GM12878 (cell line): ENCODE results near the gene PPP2R5C. TPM values are rescaled to one million over a fixed set of nuclear protein-coding genes. Genes with fewer than 3 reads are reported as not detected.

Experiments used
- ATAC-seq: fragments of 200-7000 bp; cut with Tn5 transposase; 3 replicates; pipeline ENCODE4 v1.9.1; 2020; ENCODE audit warnings: mild to moderate bottlenecking, moderate library complexity
- BruUV-seq: library from RNA; stranded (reverse); fragments of 400-500 nt; replicated peaks from 2 replicates; lab custom pipeline; 2021; lab: Mats Ljungman, UMichigan
- CTCF ChIA-PET: fragments of 300-600 bp; sonication (Branson Sonifier 250); formaldehyde crosslinking; extraction: SDS; loops from one replicate; lab custom pipeline; 2021; ENCODE audit warnings: inconsistent platforms; lab: Yijun Ruan, JAX
- POLR2A ChIA-PET: fragments of 350-600 bp; formaldehyde crosslinking; extraction: SDS; loops from one replicate; lab custom pipeline; 2021; ENCODE audit warnings: inconsistent platforms; lab: Charles Lee
- RAD21 ChIA-PET: fragments of 300-600 bp; sonication (Branson Sonifier 250); formaldehyde crosslinking; loops from one replicate; lab custom pipeline; 2023; ENCODE audit warnings: antibody characterized with exemption; ENCODE audit not compliant: unreplicated experiment; lab: Charles Lee
- SMC1A ChIA-PET: fragments of 300-600 bp; sonication (Branson Sonifier 250); formaldehyde crosslinking; loops from one replicate; lab custom pipeline; 2023; ENCODE audit not compliant: unreplicated experiment, uncharacterized antibody; lab: Charles Lee
- DNase-seq: peaks from one replicate; pipeline ENCODE4 v3.0.0-alpha.2; 2011; ENCODE audit warnings: low read depth, low spot score
- FAIRE-seq: peaks from 3 replicates; lab custom pipeline; 2011; peaks lifted over from hg19 to GRCh38; lab: Jason Lieb, UNC
- H2AFZ ChIP-seq: 2 replicates; pipeline ENCODE4 v1.6.0; 2011; ENCODE audit warnings: low read depth, low read length, control low read depth; ENCODE audit not compliant: control insufficient read depth
- H3K27ac ChIP-seq: 2 replicates; pipeline ENCODE4 v1.5.1; 2011; ENCODE audit warnings: control low read depth; ENCODE audit not compliant: control insufficient read depth, insufficient read depth
- H3K27me3 ChIP-seq, 2 experiments: replicated peaks in 1 of 2; 2 replicates each; pipeline versions ENCODE4 v1.6.0 to v1.6.1; 2011; ENCODE audit warnings: low read length in 1 of 2; ENCODE audit not compliant: control insufficient read depth in 2 of 2, insufficient read depth in 2 of 2
- H3K36me3 ChIP-seq, 2 experiments: 2 replicates each; pipeline ENCODE4 v1.5.1; 2011; ENCODE audit warnings: low read length in 1 of 2; ENCODE audit not compliant: control insufficient read depth in 2 of 2, insufficient read depth in 2 of 2
- H3K4me1 ChIP-seq: 2 replicates; pipeline ENCODE4 v1.6.1; 2011; ENCODE audit warnings: mild to moderate bottlenecking, low read length, moderate library complexity, mixed read lengths; ENCODE audit not compliant: control insufficient read depth, insufficient read depth
- H3K4me2 ChIP-seq: 2 replicates; pipeline ENCODE4 v1.6.0; 2011; ENCODE audit warnings: control low read depth; ENCODE audit not compliant: control insufficient read depth, insufficient read depth
- H3K4me3 ChIP-seq: fragments of 200-600 bp; sonication (generic); 2 replicates; pipeline ENCODE4 v1.5.1; 2016
- H3K79me2 ChIP-seq: 2 replicates; pipeline ENCODE4 v1.6.0; 2011; ENCODE audit warnings: low read length; ENCODE audit not compliant: control insufficient read depth, insufficient read depth
- H3K9ac ChIP-seq: 2 replicates; pipeline ENCODE4 v1.8.0; 2011; ENCODE audit warnings: low read length, control low read depth, mixed read lengths; ENCODE audit not compliant: control insufficient read depth, insufficient read depth
- H3K9me3 ChIP-seq: replicated peaks from 3 replicates; pipeline ENCODE4 v1.5.1; 2011; ENCODE audit warnings: mild to moderate bottlenecking, low read length; ENCODE audit not compliant: control insufficient read depth, insufficient read depth
- H4K20me1 ChIP-seq: 2 replicates; pipeline ENCODE4 v1.6.0; 2011; ENCODE audit not compliant: control insufficient read depth, insufficient read depth
- ATF3 ChIP-seq: IDR thresholded peaks from 2 replicates; pipeline ENCODE4 v1.6.1; 2011; ENCODE audit warnings: low read depth, mild to moderate bottlenecking, low read length, moderate library complexity, borderline replicate concordance; ENCODE audit errors: extremely low read depth
- CBX5 ChIP-seq: sonication (generic); IDR thresholded peaks from 2 replicates; pipeline ENCODE4 v1.6.1; 2016; ENCODE audit warnings: low read depth, moderate library complexity, mild to moderate bottlenecking, inconsistent platforms
- CEBPZ ChIP-seq: fragments of 150-350 bp; IDR thresholded peaks from 2 replicates; pipeline ENCODE4 v1.6.1; 2016; ENCODE audit warnings: low read depth, low read length
- CHD2 ChIP-seq: IDR thresholded peaks from 2 replicates; pipeline ENCODE4 v1.6.1; 2011; ENCODE audit warnings: low read depth, low read length, improper control_type of control experiment, borderline replicate concordance
- DPF2 ChIP-seq: fragments of 450-650 bp; IDR thresholded peaks from 2 replicates; pipeline ENCODE4 v1.6.1; 2017; ENCODE audit warnings: mild to moderate bottlenecking
- E4F1 ChIP-seq: fragments of 450-650 bp; IDR thresholded peaks from 2 replicates; pipeline ENCODE4 v1.6.1; 2018; ENCODE audit warnings: borderline replicate concordance, mild to moderate bottlenecking; ENCODE audit not compliant: partially characterized antibody
- JUNB ChIP-seq: IDR thresholded peaks from 2 replicates; pipeline ENCODE4 v1.6.1; 2016; ENCODE audit warnings: antibody characterized with exemption, mild to moderate bottlenecking
- KLF5 ChIP-seq: fragments of 450-650 bp; IDR thresholded peaks from 2 replicates; pipeline ENCODE4 v1.6.1; 2014; ENCODE audit warnings: mild to moderate bottlenecking; ENCODE audit not compliant: partially characterized antibody
- MTA2 ChIP-seq: fragments of 450-650 bp; IDR thresholded peaks from 2 replicates; pipeline ENCODE4 v1.6.1; 2016; ENCODE audit warnings: low read depth, mild to moderate bottlenecking, moderate library complexity
- MTA3 ChIP-seq: IDR thresholded peaks from 2 replicates; pipeline ENCODE4 v1.6.1; 2012; ENCODE audit warnings: low read length, inconsistent platforms, borderline replicate concordance
- POLR2AphosphoS2 ChIP-seq: IDR thresholded peaks from 2 replicates; pipeline ENCODE4 v1.6.1; 2011; ENCODE audit warnings: low read depth, mild to moderate bottlenecking, low read length, improper control_type of control experiment, moderate library complexity
- RELB ChIP-seq: fragments of 450-650 bp; IDR thresholded peaks from 2 replicates; pipeline ENCODE4 v1.6.1; 2017; ENCODE audit warnings: low read depth, mild to moderate bottlenecking, moderate library complexity
- YY1 ChIP-seq: IDR thresholded peaks from 2 replicates; pipeline ENCODE4 v1.6.1; 2011; ENCODE audit warnings: low read depth, mild to moderate bottlenecking, low read length
- ZNF622 ChIP-seq: fragments of 450-650 bp; IDR thresholded peaks from 2 replicates; pipeline ENCODE4 v1.6.1; 2017; ENCODE audit warnings: mild to moderate bottlenecking, inconsistent platforms
- WGBS: methylation state at CpG from one replicate; pipeline ENCODE4 v1.1.6; 2016; ENCODE audit warnings: low lambda C conversion rate; ENCODE audit not compliant: insufficient replicate concordance, insufficient coverage; ENCODE audit errors: missing lambda C conversion rate; 5-methylcytosine and 5-hydroxymethylcytosine counted together
- in situ Hi-C: fragments of 300-500 bp; cut with MboI; formaldehyde crosslinking; loops from 9 replicates; pipeline ENCODE4 v1.14.3; 2018; ENCODE audit warnings: mixed read lengths
- intact Hi-C: fragments of 100-400 bp; cut with micrococcal nuclease; formaldehyde crosslinking; loops from one replicate; pipeline ENCODE4 v1.14.2; 2022; ENCODE audit not compliant: unreplicated experiment
- polyA plus RNA-seq, 11 experiments: library from polyadenylated mRNA; depleted of rRNA in 4 of 11; unstranded in 6 of 11; stranded (reverse) in 5 of 11; fragments of >200 nt; fragmentation: Nextera tagmentation in 4 of 11; fragmentation: Illumina TruSeq in 1 of 11; extraction: Ambion mirVana in 4 of 11; extraction: Trizol in 1 of 11; gene quantifications; 1 replicate in 1 of 11; 2 replicates in 10 of 11; pipeline versions ENCODE4 v1.2.1 to v1.2.3, GENCODE V29; 2011 to 2016; ENCODE audit warnings: inconsistent platforms in 2 of 11, missing spikeins in 2 of 11, low read depth in 1 of 11
- total RNA-seq, 4 experiments: library from RNA; depleted of rRNA in 3 of 4; stranded (reverse); fragments of >200 nt in 3 of 4; fragmentation: Illumina TruSeq in 1 of 4; extraction: Trizol in 1 of 4; gene quantifications; 2 replicates each; pipeline versions ENCODE4 v1.2.1 to v1.2.3, GENCODE V29; 2013 to 2021

Gene PPP2R5C
- total and polyA plus RNA-seq, 10 of the 15 experiments (the other 5 are each of a cell fraction or from before 2014, with no cell fraction given), result 106 to 199 (median 144) TPM

GRCh38 chr14:101953151-101953550, 191.6 kb downstream of the PPP2R5C start (continued):
- no peak for TF ChIP-seq CEBPZ

GRCh38 chr14:101954501-101954900, 193.0 kb downstream of the PPP2R5C start:
- no peaks in the 10 kb centered on the region for H3K9me3 ChIP-seq
- intact Hi-C loops, result no loop called here
- no peak overlapping the region for H3K4me2 ChIP-seq
- H3K4me3 ChIP-seq, result no peak overlapping the region
- no peak overlapping the region for H3K27ac ChIP-seq
- H3K9ac ChIP-seq, result no peak overlapping the region
- no peaks in the 10 kb centered on the region for H3K27me3 ChIP-seq
- ChIA-PET CTCF (interaction anchor here (2.0 to 10.0 kb wide), 2 partner anchors 185 to 248 kb away, joined by 9 to 80 read pairs; no protein-coding TSS in a partner anchor), SMC1A (interaction anchor here (0.9 kb wide), 1 partner anchor 183 kb away, joined by 4 read pairs; no protein-coding TSS in a partner anchor), RAD21 (no interaction called here), POLR2A (no interaction called here)
- H3K79me2 ChIP-seq, result no peaks in the 10 kb centered on the region; the same call in 1 of the 2 replicates
- no peak for ATAC-seq
- H2AFZ ChIP-seq, result no peak overlapping the region
- DNase-seq, result no peak
- no peaks in the 10 kb centered on the region for H4K20me1 ChIP-seq
- no TSS peak for BruUV-seq
- WGBS, result 79% methylated on average over 6 of the region's 6 CpGs
- no peak for FAIRE-seq
- in situ Hi-C loops, result no loop called here
- TF ChIP-seq CHD2 (no peak), KLF5 (no peak), CBX5 (no peak), E4F1 (no peak), ATF3 (no peak), POLR2AphosphoS2 (no peak), MTA3 (no peak), JUNB (no peak), RELB (no peak), DPF2 (no peak), MTA2 (no peak), ZNF622 (no peak), YY1 (no peak)
- no peaks in the 10 kb centered on the region for H3K4me1 ChIP-seq
- H3K36me3 ChIP-seq, result no peaks in the 10 kb centered on the region
